Epithelial cell of esophagus (primary cell): ENCODE data around the gene UNKL.

Experiments used
- DNase-seq: peaks from one replicate; pipeline ENCODE4 v3.0.0; 2010; ENCODE audit warnings: low read depth
- H3K4me3 ChIP-seq: 2 replicates; pipeline ENCODE4 v1.5.1; 2011; ENCODE audit warnings: mild to moderate bottlenecking, low read length, control low read depth
- TF ChIP-seq, protein P1 (sequence below): IDR thresholded peaks from 2 replicates; pipeline ENCODE4 v1.5.1; 2011; ENCODE audit warnings: low read depth, mild to moderate bottlenecking, low read length, control low read depth, inconsistent platforms; ENCODE audit not compliant: insufficient read depth; ENCODE audit errors: missing control alignments

Gene UNKL

DNA sequence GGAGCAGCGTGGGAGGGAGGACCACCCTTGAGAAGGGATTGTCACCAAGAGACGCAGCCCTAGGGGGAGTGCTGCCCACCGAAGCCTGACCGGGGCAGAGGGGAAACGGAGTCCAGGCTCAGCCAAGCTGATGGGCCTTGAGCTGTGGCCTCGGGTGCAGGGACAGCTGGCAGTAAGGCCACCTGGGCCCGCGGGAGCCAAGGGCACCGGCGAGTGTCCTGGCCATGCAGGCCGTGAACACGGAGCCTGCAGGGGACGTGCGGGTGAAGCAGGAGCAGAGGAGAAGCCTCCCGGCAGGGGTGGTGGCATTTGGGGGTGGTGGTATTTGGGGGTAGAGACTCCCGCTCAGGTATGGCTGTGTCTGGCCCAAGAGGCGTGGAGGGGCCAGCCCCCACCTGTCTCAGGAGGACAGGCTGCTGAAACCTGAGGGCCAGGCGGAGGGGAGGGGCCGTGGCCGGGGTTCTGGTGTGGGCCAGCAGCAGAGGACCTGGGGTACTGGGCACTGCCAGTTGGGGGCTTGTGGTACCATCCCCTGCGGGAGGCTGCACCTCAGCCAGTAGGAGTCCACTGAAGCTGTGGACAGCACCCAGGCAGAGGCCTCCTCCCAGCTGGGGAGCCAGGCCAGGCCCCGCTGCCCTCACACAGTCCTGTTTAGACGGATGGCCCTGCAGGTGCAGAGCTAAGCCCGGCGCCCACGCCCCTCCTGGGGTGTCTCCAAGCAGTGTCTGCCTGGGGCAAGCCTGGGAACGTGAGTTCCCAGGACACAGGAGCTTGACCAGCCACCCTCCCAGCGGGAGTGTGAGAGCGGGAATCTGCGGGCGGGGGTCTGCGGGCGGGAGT lies 58.2 kb downstream of the UNKL start:
- TF ChIP-seq, protein P1, sequence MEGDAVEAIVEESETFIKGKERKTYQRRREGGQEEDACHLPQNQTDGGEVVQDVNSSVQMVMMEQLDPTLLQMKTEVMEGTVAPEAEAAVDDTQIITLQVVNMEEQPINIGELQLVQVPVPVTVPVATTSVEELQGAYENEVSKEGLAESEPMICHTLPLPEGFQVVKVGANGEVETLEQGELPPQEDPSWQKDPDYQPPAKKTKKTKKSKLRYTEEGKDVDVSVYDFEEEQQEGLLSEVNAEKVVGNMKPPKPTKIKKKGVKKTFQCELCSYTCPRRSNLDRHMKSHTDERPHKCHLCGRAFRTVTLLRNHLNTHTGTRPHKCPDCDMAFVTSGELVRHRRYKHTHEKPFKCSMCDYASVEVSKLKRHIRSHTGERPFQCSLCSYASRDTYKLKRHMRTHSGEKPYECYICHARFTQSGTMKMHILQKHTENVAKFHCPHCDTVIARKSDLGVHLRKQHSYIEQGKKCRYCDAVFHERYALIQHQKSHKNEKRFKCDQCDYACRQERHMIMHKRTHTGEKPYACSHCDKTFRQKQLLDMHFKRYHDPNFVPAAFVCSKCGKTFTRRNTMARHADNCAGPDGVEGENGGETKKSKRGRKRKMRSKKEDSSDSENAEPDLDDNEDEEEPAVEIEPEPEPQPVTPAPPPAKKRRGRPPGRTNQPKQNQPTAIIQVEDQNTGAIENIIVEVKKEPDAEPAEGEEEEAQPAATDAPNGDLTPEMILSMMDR: no peak
- no peak for DNase-seq
- no peak overlapping the region for H3K4me3 ChIP-seq

DNA sequence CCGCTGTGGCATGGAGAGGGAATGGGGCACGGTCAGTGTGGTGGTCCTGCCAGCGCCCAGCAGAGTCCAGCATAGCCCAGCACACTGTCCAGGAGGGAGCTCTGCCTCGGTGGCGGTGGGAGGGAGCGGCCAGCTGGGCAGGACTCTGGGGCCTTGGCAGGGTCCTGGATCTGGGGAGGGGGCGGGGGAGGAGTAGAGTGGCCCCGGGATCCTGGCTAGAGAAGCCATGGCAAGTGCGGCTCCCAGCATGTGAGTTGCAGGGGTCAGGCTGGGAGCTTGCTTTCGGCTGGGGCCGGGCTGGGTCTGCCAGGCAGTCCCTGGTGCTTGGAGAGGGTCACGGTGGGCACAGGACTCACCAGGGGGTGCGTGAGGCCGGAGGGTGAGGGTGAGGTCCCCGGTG lies 58.9 kb downstream of the UNKL start:
- H3K4me3 ChIP-seq: no peak overlapping the region
- no peak for DNase-seq
- TF ChIP-seq, protein P1: no peak

DNA sequence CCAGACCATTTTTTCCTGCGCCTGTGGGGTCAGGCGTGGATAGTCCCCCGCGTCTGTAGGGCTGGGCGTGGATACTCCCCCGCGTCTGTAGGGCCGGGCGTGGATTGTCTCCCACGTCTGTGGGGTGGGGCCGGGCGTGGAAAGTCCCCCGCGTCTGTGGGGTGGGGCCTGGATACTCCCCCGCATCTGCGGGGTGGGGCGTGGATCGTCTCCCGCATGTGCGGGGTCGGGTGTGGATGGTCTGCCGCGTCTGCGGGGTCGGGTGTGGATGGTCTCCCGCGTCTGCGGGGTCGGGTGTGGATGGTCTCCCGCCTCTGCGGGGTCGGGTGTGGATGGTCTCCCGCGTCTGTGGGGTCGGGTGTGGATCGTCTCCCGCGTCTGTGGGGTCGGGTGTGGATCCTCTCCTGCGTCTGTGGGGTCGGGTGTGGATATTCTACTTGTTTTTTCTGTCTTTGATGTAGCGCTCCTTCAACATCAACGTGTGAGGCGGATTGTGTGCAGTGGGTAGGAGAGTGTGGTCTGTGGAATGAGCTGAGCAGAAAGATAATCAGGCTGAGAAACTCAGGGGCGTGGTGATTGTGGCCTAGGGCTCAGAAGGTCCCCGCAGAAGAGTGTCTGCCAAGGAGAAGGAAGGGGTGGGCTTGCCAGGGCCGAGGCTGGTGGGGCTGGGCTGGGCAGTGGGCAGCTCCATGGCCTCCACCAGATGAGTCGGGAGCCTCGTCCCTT lies 59.5 kb downstream of the UNKL start:
- DNase-seq: no peak
- TF ChIP-seq, protein P1: no peak
- no peak overlapping the region for H3K4me3 ChIP-seq

DNA sequence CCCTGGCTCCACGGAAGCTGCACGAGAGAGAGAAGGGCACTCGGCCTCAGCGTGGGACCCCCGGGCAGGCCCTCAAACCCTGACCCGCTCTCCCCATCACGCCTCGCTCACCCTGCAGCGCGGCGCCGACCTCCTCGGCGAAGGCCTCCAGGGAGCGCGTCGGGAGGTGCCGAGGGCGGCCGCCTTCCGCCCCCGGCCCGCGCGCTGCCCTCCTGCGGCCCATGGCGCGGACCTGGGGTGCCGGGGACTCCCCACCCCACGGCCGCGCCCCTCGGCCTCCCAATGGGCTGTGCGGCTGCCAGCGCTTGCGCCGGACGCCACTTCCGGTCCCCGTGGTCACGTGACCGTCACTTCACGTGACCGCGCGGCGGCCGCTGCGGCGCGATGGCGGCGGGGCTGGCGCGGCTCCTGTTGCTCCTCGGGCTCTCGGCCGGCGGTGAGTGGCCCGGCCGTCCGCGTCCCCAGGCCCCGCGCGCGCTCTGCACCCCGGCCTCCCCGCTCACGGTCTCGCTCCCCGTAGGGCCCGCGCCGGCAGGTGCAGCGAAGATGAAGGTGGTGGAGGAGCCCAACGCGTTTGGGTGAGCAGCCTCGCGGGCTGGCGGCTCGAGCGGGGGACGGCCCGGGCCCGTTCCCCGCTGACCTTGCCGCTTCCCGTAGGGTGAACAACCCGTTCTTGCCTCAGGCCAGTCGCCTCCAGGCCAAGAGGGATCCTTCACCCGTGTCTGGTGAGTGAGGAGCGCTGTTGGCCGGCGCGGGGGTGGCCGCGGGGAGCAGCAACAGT lies 62.7 kb downstream of the UNKL start, which contains the start of the genes GNPTG and TSR3:
Gene GNPTG, plus strand, starts transcription at position 350 of the 781 bp plus-strand sequence. Its CDS starts 35 bp downstream, at position 385.
Gene TSR3, minus strand, starts transcription at position 297 of the 781 bp plus-strand sequence. Its CDS starts 74 bp downstream, at position 223.
- DNase-seq: peak; percentile 92
- TF ChIP-seq, protein P1: no peak
- peak within 1 kb of the TSS; percentile 75 for H3K4me3 ChIP-seq

DNA sequence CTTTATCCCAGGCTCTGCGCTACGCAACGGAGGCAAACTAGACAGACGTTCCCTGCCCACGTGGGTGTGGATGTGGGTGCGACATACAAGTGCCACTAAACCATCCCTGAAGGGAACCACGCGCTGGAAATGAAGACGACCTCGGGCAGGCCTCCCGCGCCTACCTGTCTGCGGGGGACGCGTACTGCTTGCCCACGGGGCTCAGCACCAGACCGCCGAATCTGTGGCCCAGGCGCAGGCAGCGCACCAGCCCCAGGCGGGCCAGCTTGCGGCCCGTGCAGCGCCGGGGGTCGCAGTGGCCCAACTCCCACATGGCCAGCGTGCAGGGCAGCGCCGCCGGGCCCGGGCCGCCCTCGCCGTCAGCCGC lies 63.3 kb downstream of the UNKL start:
- no peak for DNase-seq
- TF ChIP-seq, protein P1: no peak
- peak overlapping the region; percentile 68 for H3K4me3 ChIP-seq

DNA sequence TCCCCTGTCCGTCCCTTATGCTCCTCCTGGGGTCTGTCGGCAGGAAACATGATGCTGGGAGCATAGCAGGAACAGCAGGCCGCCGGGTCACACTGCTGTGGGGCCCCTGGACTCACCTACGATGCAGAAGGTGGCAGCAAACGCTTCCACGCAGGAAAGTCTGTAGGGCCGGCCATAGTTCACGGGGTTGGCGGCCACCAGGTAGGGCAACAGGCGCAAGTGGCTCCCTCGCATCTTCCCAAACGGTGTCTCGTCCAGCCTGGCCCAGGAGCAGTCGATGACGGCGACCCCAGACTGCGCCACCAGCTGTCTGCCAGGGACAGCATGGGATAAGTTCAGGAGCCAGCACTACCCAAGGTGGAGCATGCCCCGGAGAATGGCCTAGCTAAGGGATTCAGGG lies 63.8 kb downstream of the UNKL start:
- DNase-seq: no peak
- peak overlapping the region; percentile 68 for H3K4me3 ChIP-seq
- TF ChIP-seq, protein P1: no peak
